Smooth muscle cell of the brain vasculature (primary cell): Measurements from ENCODE around the gene ACVR2B.

Experiments used
- DNase-seq: peaks from one replicate; pipeline ENCODE4 v3.0.0-alpha.2; 2012; ENCODE audit warnings: low read depth, low spot score

ACVR2B gene

GRCh38 chr3:38532529-38532928, 78.8 kb downstream of the ACVR2B start:
- no peak for DNase-seq

- DNase-seq = no peak
Measured at GRCh38 chr3:38533285-38533976, 79.7 kb downstream of the ACVR2B start.

- DNase-seq = no peak
Measured at GRCh38 chr3:38534180-38534579, 80.5 kb downstream of the ACVR2B start.

GRCh38 chr3:38534604-38535003, 80.9 kb downstream of the ACVR2B start:
- no peak for DNase-seq

- DNase-seq = no peak
Measured at GRCh38 chr3:38536671-38537070, 83.0 kb downstream of the ACVR2B start.

GRCh38 chr3:38538773-38539353, 85.2 kb downstream of the ACVR2B start:
- DNase-seq = no peak

GRCh38 chr3:38541806-38542205, 88.1 kb downstream of the ACVR2B start:
- no peak for DNase-seq
